Measurements from ENCODE around the gene PPFIA3. TPM values are rescaled to one million over a fixed set of nuclear protein-coding genes. Genes with fewer than 3 reads are reported as not detected.

PPFIA3 gene
- total and polyA plus RNA-seq, 2 of the 8 experiments (the other 6 are each of a cell fraction or from before 2014, with no cell fraction given) = 15.9 to 25.3 TPM

- TF ChIP-seq CHD7 (IDR thresholded peaks at IDR 0.05; ENCODE audit: insufficient replicate concordance, low read length) (no peak), TAF1 (IDR thresholded peaks at IDR 0.05; ENCODE audit: low read depth, low read length) (0 out of 2 replicates have a peak, but pooled peaks have one; percentile 15), RBBP5 (IDR thresholded peaks at IDR 0.05; ENCODE audit: borderline replicate concordance, low read depth, low read length) (no peak), SP2 (IDR thresholded peaks at IDR 0.05; ENCODE audit: low read length) (peak; percentile 15; the same call in 1 of the 2 replicates), RAD21 (IDR thresholded peaks at IDR 0.05 in 1 of 2, conservative IDR thresholded peaks at IDR 0.05 in 1 of 2; ENCODE audit: low read depth in 2 of 2, low read length in 2 of 2) (no peak), CHD2 (IDR thresholded peaks at IDR 0.05; ENCODE audit: low read length) (peak; percentile 54; the same call in 1 of the 2 replicates), POLR2AphosphoS5 (IDR thresholded peaks at IDR 0.05; ENCODE audit: low read depth, low read length) (peak; percentile 66; the same call in 1 of the 2 replicates), TCF12 (IDR thresholded peaks at IDR 0.05; ENCODE audit: low read depth, low read length) (no peak)
Observed at GRCh38 chr19:49142866-49143335, 23.6 kb downstream of the PPFIA3 start (continued).

Measured in H1 (cell line).